ENCODE data around the gene MPV17. TPM values are rescaled to one million over a fixed set of nuclear protein-coding genes. Genes with fewer than 3 reads are reported as not detected.

MPV17 gene
- total and polyA plus RNA-seq, 2 of the 13 experiments (the other 11 are each of a cell fraction or from before 2014, with no cell fraction given) = 48.9 to 129 TPM

GRCh38 chr2:27264753-27265535 lies 58.0 kb downstream of the MPV17 start (continued):
- peak; percentile 79; the same call in 1 of the 2 replicates for TF ChIP-seq NFAT5 (CRISPR knock-in tag; IDR thresholded peaks at IDR 0.05)
- TF ChIP-seq E2F1 (CRISPR knock-in tag; IDR thresholded peaks at IDR 0.05) = no peak
- 0 out of 2 replicates have a peak, but pooled peaks have one; percentile 62 for TF ChIP-seq THRA (CRISPR knock-in tag; IDR thresholded peaks at IDR 0.05; ENCODE audit: borderline replicate concordance)
- TF ChIP-seq DNMT3B (CRISPR knock-in tag; conservative IDR thresholded peaks at IDR 0.05) = peak; percentile 77; the same call in 1 of the 2 replicates
- no peak for TF ChIP-seq EEA1 (CRISPR knock-in tag; IDR thresholded peaks at IDR 0.05; ENCODE audit: borderline replicate concordance)
- TF ChIP-seq CCDC6 (CRISPR knock-in tag; IDR thresholded peaks at IDR 0.05) = peak; percentile 85; the same call in 1 of the 2 replicates
- TF ChIP-seq TSC22D2 (CRISPR knock-in tag; IDR thresholded peaks at IDR 0.05; ENCODE audit: borderline replicate concordance) = no peak; the same call in 1 of the 2 replicates
- TF ChIP-seq MAZ (IDR thresholded peaks at IDR 0.05; ENCODE audit: borderline replicate concordance, low read depth, low read length) = no peak
- peak; percentile 91 for TF ChIP-seq MAZ (CRISPR knock-in tag; IDR thresholded peaks at IDR 0.05; ENCODE audit: low read depth)
- TF ChIP-seq HMGXB3 (CRISPR knock-in tag; IDR thresholded peaks at IDR 0.05; ENCODE audit: borderline replicate concordance) = peak; percentile 42; the same call in 1 of the 2 replicates
- TF ChIP-seq ZNF225 (CRISPR knock-in tag; IDR thresholded peaks at IDR 0.05) = no peak
- TF ChIP-seq PHF21A (CRISPR knock-in tag; IDR thresholded peaks at IDR 0.05) = 0 out of 2 replicates have a peak, but pooled peaks have one; percentile 48
- peak; percentile 84 for TF ChIP-seq E2F5 (CRISPR knock-in tag; conservative IDR thresholded peaks at IDR 0.05)
- no peak for TF ChIP-seq GTF2F1 (IDR thresholded peaks at IDR 0.05; ENCODE audit: low read length)
- TF ChIP-seq TMF1 (CRISPR knock-in tag; IDR thresholded peaks at IDR 0.05; ENCODE audit: low read depth) = no peak

All from HepG2 (cell line).